B cell (primary cell): ENCODE results near the gene SEMA4D. TPM values are rescaled to one million over a fixed set of nuclear protein-coding genes. Genes with fewer than 3 reads are reported as not detected.

Experiments
- ATAC-seq: fragments of 200-7000 bp; cut with Tn5 transposase; one replicate; pipeline ENCODE4 v1.10.0; 2021; ENCODE audit warnings: low read depth, mild to moderate bottlenecking, moderate number of reproducible peaks, moderate library complexity
- CTCF ChIA-PET: fragments of 350-600 bp; sonication (Branson Sonifier 250); formaldehyde crosslinking; loops from one replicate; lab custom pipeline; 2021; ENCODE audit warnings: antibody characterized with exemption, inconsistent platforms; lab: Charles Lee
- POLR2A ChIA-PET: fragments of 350-600 bp; sonication (Branson Sonifier 250); formaldehyde crosslinking; loops from one replicate; lab custom pipeline; 2021; ENCODE audit warnings: antibody characterized with exemption; lab: Charles Lee
- DNase-seq: peaks from one replicate; pipeline ENCODE4 v3.0.0; 2013
- H2AFZ ChIP-seq: 2 replicates; pipeline ENCODE4 v1.6.1; 2012; ENCODE audit warnings: mild to moderate bottlenecking, low read depth, low read length; ENCODE audit not compliant: insufficient read depth, poor library complexity, severe bottlenecking
- H3K27ac ChIP-seq, 2 donors: 1 replicate in 1 of 2; 2 replicates in 1 of 2; pipeline ENCODE4 v1.5.1; 2012 to 2013; ENCODE audit warnings: low read length in 2 of 2, mild to moderate bottlenecking in 2 of 2, moderate library complexity in 1 of 2
- H3K27me3 ChIP-seq, 4 experiments: fragments of 200-600 bp in 1 of 4; sonication (generic) in 1 of 4; replicated peaks in 1 of 4; 1 replicate in 2 of 4; 2 replicates in 2 of 4; pipeline versions ENCODE4 v1.6.1 to v1.7.0; 2013 to 2016; ENCODE audit warnings: low read length in 3 of 4, mild to moderate bottlenecking in 2 of 4, mixed read lengths in 1 of 4, moderate library complexity in 1 of 4; ENCODE audit not compliant: insufficient read depth in 4 of 4, control insufficient read depth in 3 of 4; ENCODE audit errors: control extremely low read depth in 1 of 4
- H3K36me3 ChIP-seq, 2 experiments: replicated peaks in 1 of 2; 1 replicate in 1 of 2; 2 replicates in 1 of 2; pipeline versions ENCODE4 v1.6.1 to v1.7.1; 2013; ENCODE audit warnings: low read length in 1 of 2; ENCODE audit not compliant: insufficient read depth in 2 of 2, control insufficient read depth in 1 of 2; ENCODE audit errors: control extremely low read depth in 1 of 2, extremely low read depth in 1 of 2
- H3K4me1 ChIP-seq, 2 donors: fragments of 200-600 bp in 1 of 2; sonication (generic) in 1 of 2; 1 replicate in 1 of 2; 2 replicates in 1 of 2; pipeline versions ENCODE4 v1.5.1 to v1.6.1; 2013 to 2017; ENCODE audit warnings: low read length in 2 of 2; ENCODE audit not compliant: control insufficient read depth in 2 of 2, insufficient read depth in 2 of 2
- H3K4me2 ChIP-seq: replicated peaks from 2 replicates; pipeline ENCODE3; 2012; ENCODE audit warnings: mild to moderate bottlenecking, low read depth, low read length; ENCODE audit not compliant: poor library complexity, severe bottlenecking
- H3K4me3 ChIP-seq, 5 experiments: fragments of 200-600 bp in 1 of 5; sonication (generic) in 1 of 5; 1 replicate in 3 of 5; 2 replicates in 2 of 5; pipeline versions ENCODE4 v1.5.1 to v1.7.0; 2011 to 2016; ENCODE audit warnings: low read length in 4 of 5, mild to moderate bottlenecking in 4 of 5, low read depth in 2 of 5, control low read depth in 1 of 5, moderate library complexity in 1 of 5; ENCODE audit not compliant: insufficient read depth in 1 of 5; ENCODE audit errors: control extremely low read depth in 1 of 5, extremely low read depth in 1 of 5
- H3K79me2 ChIP-seq: fragments of 200-600 bp; sonication (generic); one replicate; pipeline ENCODE4 v1.6.0; 2016; ENCODE audit warnings: low read length; ENCODE audit not compliant: control insufficient read depth, insufficient read depth
- H3K9ac ChIP-seq: fragments of 200-600 bp; sonication (generic); 2 replicates; pipeline ENCODE4 v1.6.1; 2017; ENCODE audit warnings: mild to moderate bottlenecking, low read length, moderate library complexity
- H3K9me3 ChIP-seq, 3 donors: one replicate each; pipeline versions ENCODE4 v1.6.1 to v1.7.1; 2013; ENCODE audit warnings: low read length in 2 of 3; ENCODE audit not compliant: control insufficient read depth in 2 of 3, insufficient read depth in 1 of 3; ENCODE audit errors: control extremely low read depth in 1 of 3
- H4K20me1 ChIP-seq: 2 replicates; pipeline ENCODE4 v1.6.0; 2012; ENCODE audit warnings: mild to moderate bottlenecking, low read length; ENCODE audit not compliant: insufficient read depth, control insufficient read depth, poor library complexity, severe bottlenecking
- H3K27ac Mint-ChIP-seq: one replicate; pipeline ENCODE4 v1.8.0; 2021; ENCODE audit warnings: mixed read lengths
- H3K27me3 Mint-ChIP-seq: one replicate; pipeline ENCODE4 v1.8.0; 2021; ENCODE audit warnings: mixed read lengths
- H3K4me1 Mint-ChIP-seq: one replicate; pipeline ENCODE4 v1.8.0; 2021; ENCODE audit warnings: mixed read lengths
- H3K4me3 Mint-ChIP-seq: one replicate; pipeline ENCODE4 v1.8.0; 2021; ENCODE audit warnings: mixed read lengths
- H3K9me3 Mint-ChIP-seq: one replicate; pipeline ENCODE4 v1.8.0; 2022; ENCODE audit warnings: mixed read lengths; ENCODE audit not compliant: insufficient read depth
- EZH2 ChIP-seq: IDR thresholded peaks from 2 replicates; pipeline ENCODE4 v1.6.1; 2012; ENCODE audit warnings: borderline replicate concordance, low read depth, mild to moderate bottlenecking, moderate library complexity, low read length; ENCODE audit not compliant: insufficient read depth, poor library complexity, severe bottlenecking
- WGBS: methylation state at CpG from one replicate; pipeline ENCODE4 v1.1.5; 2013; ENCODE audit warnings: missing lambda C conversion rate; ENCODE audit not compliant: insufficient coverage; 5-methylcytosine and 5-hydroxymethylcytosine counted together
- intact Hi-C: fragments of 100-400 bp; cut with micrococcal nuclease; formaldehyde crosslinking; loops from one replicate; pipeline ENCODE4 v1.10.0; 2022
- polyA plus RNA-seq: library from polyadenylated mRNA; depleted of rRNA; stranded (reverse); fragments of >200 nt; gene quantifications from 2 replicates; pipeline ENCODE4 v1.2.3, GENCODE V29; 2012
- total RNA-seq, 2 donors: library from RNA; stranded (reverse); fragments of 120-200 nt in 1 of 2; gene quantifications; 1 replicate in 1 of 2; 2 replicates in 1 of 2; pipeline versions ENCODE4 v1.2.3 to v1.2.4, GENCODE V29; 2013 to 2022
- TF ChIP-seq, protein P1 (sequence below): fragments of 200-600 bp; IDR thresholded peaks from one replicate; pipeline ENCODE4 v1.8.0; 2022; ENCODE audit warnings: antibody characterized with exemption, mild to moderate bottlenecking

SEMA4D gene
- total and polyA plus RNA-seq, 2 donors (not counting 1 experiment from before 2014, with no cell fraction given), result 53.6 to 231 TPM

DNA sequence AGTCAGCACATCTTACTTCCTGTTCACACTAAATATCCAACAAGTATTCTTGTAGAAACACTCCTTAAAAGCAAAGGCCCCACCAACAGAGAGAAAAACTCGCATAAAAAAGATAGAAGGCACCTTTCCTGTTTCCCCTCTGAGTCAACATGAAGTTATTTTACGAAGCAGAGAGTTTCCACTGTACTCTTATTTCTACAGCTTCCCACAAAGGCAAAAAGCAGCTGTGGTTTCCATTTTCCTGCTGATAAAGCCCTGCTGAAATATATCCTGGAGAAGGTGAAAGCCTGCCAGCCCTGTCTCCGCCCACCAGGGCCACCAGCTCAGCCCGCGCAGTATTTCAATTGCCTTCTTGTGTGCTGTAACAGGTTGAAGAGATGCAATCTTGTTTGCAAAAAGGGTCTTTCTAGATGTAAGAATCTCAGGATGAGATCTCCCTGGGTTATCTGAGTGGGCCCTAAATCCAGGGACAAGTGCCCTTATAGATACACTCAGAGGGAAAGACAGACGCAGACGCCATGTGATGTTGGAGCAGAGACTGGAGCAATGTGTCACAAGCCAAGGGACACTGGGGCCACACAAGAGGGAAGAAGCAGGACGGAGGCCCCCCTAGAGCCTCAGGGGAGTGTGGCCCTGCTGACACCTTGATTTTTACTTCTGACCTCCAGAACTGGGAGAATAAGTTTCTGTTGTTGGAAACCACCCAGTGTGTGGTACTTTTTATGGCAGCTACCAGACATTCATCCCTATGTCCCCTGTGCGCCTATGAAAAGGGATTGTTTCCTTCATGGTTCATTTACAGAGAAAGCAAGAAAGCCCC is 19.9 kb downstream of the SEMA4D start:
- CTCF ChIA-PET, result no interaction called here

DNA sequence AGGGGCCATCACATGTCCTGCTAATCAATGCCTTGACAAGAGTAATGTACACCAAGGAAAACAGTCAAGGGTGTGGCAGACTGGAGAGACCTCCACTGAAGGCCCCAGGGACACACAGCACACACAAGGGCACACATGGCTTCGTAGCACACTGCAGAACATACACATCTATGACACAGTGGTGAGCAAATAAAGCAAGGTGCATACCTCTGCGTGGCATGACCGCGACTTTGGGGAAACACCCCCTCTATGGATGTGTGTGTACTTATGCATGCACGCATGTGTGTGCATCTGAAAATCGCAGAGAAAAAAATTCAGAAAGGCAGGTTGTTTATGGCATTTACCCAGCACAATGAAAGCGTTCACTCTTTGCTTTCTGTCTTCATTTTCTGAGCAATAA is 20.5 kb downstream of the SEMA4D start:
- intact Hi-C loops, result no loop called here

More for the DNA sequence above, 19.9 kb downstream of the SEMA4D start:
- POLR2A ChIA-PET, result no interaction called here
- WGBS, result 46% methylated on average over 6 of the region's 9 CpGs
- H3K27me3 ChIP-seq, result no peaks in the 10 kb centered on the region
- H2AFZ ChIP-seq, result peak overlapping the region; percentile 3
- ATAC-seq, result no peak
- TF ChIP-seq, protein P1, sequence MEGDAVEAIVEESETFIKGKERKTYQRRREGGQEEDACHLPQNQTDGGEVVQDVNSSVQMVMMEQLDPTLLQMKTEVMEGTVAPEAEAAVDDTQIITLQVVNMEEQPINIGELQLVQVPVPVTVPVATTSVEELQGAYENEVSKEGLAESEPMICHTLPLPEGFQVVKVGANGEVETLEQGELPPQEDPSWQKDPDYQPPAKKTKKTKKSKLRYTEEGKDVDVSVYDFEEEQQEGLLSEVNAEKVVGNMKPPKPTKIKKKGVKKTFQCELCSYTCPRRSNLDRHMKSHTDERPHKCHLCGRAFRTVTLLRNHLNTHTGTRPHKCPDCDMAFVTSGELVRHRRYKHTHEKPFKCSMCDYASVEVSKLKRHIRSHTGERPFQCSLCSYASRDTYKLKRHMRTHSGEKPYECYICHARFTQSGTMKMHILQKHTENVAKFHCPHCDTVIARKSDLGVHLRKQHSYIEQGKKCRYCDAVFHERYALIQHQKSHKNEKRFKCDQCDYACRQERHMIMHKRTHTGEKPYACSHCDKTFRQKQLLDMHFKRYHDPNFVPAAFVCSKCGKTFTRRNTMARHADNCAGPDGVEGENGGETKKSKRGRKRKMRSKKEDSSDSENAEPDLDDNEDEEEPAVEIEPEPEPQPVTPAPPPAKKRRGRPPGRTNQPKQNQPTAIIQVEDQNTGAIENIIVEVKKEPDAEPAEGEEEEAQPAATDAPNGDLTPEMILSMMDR, result no peak
- no peak for TF ChIP-seq EZH2
- Mint-ChIP-seq H3K27ac (peak overlapping the region; percentile 28), H3K27me3 (no peaks in the 10 kb centered on the region), H3K4me1 (peaks cover 76% of the 10 kb centered on the region), H3K9me3 (no peaks in the 10 kb centered on the region), H3K4me3 (peak overlapping the region; percentile 46)
- H3K36me3 ChIP-seq, result peaks cover 5 to 38% of the 10 kb centered on the region in 2 experiments
- peaks cover 95% of the 10 kb centered on the region for H3K79me2 ChIP-seq
- intact Hi-C loops, result no loop called here
- no peak overlapping the region for H3K4me3 ChIP-seq
- peak overlapping the region; percentile 42 for H3K4me2 ChIP-seq
- H3K9me3 ChIP-seq, result peaks cover 0 to 5% (median 0%) of the 10 kb centered on the region in 3 donors
- DNase-seq, result no peak
- peaks cover 50 to 54% of the 10 kb centered on the region in 2 donors for H3K4me1 ChIP-seq
- no peak overlapping the region for H3K27ac ChIP-seq
- H3K9ac ChIP-seq, result no peak overlapping the region
- H4K20me1 ChIP-seq, result peaks cover 78% of the 10 kb centered on the region

More for the DNA sequence above, 20.5 kb downstream of the SEMA4D start:
- no peak overlapping the region for H2AFZ ChIP-seq
- no CpG with 5 or more reads among the region's 7 CpGs for WGBS
- Mint-ChIP-seq H3K9me3 (no peaks in the 10 kb centered on the region), H3K4me3 (peak overlapping the region; percentile 46), H3K27ac (no peak overlapping the region), H3K27me3 (no peaks in the 10 kb centered on the region), H3K4me1 (peaks cover 73% of the 10 kb centered on the region)
- no peak overlapping the region for H3K27ac ChIP-seq
- CTCF ChIA-PET, result no interaction called here
- H3K9me3 ChIP-seq, result peaks cover 0 to 5% (median 0%) of the 10 kb centered on the region in 3 donors
- peak overlapping the region; percentile 42 for H3K4me2 ChIP-seq
- H3K27me3 ChIP-seq, result no peaks in the 10 kb centered on the region
- TF ChIP-seq, protein P1, result no peak
- H3K36me3 ChIP-seq, result peaks cover 5 to 38% of the 10 kb centered on the region in 2 experiments
- H3K9ac ChIP-seq, result no peak overlapping the region
- ATAC-seq, result peak; percentile 10
- H3K79me2 ChIP-seq, result peaks cover 95% of the 10 kb centered on the region
- DNase-seq, result no peak
- POLR2A ChIA-PET, result no interaction called here
- no peak overlapping the region for H3K4me3 ChIP-seq
- H4K20me1 ChIP-seq, result peaks cover 72% of the 10 kb centered on the region
- H3K4me1 ChIP-seq, result peaks cover 44 to 48% of the 10 kb centered on the region in 2 donors
